ENCODE measurements around the gene GALT.

The GALT gene

GRCh38 chr9:34651876-34652601, 5.6 kb downstream of the GALT start, which contains the start of gene IL11RA:
Gene IL11RA (plus strand): TSS chr9:34652185. CDS start chr9:34655218, 3,033 bp downstream.
- DNase-seq (ENCODE audit: low read depth in 1 of 2, low spot score in 1 of 2) = peak in 1 of 2 donors; percentile 37

- no peak for DNase-seq (ENCODE audit: low read depth in 1 of 2, low spot score in 1 of 2)
Observed at GRCh38 chr9:34652602-34653000, 6.1 kb downstream of the GALT start.

- DNase-seq (ENCODE audit: low read depth in 1 of 2, low spot score in 1 of 2) = no peak
Observed at GRCh38 chr9:34653151-34654072, 6.9 kb downstream of the GALT start.

GRCh38 chr9:34654323-34655051, 8.0 kb downstream of the GALT start:
- no peak for DNase-seq (ENCODE audit: low read depth in 1 of 2, low spot score in 1 of 2)

GRCh38 chr9:34655394-34655793, 8.9 kb downstream of the GALT start:
- no peak for DNase-seq (ENCODE audit: low read depth in 1 of 2, low spot score in 1 of 2)

- no peak for DNase-seq (ENCODE audit: low read depth in 1 of 2, low spot score in 1 of 2)
Observed at GRCh38 chr9:34656992-34657391, 10.5 kb downstream of the GALT start.

- DNase-seq (ENCODE audit: low read depth in 1 of 2, low spot score in 1 of 2) = no peak
Observed at GRCh38 chr9:34658461-34658860, 12.0 kb downstream of the GALT start.

GRCh38 chr9:34659592-34660253, 13.2 kb downstream of the GALT start:
- DNase-seq (ENCODE audit: low read depth in 1 of 2, low spot score in 1 of 2) = no peak

GRCh38 chr9:34662526-34663302, 16.2 kb downstream of the GALT start, which contains the start of gene CCL27:
Gene CCL27 (minus strand): TSS chr9:34662657. CDS start chr9:34662633, 24 bp downstream.
- DNase-seq (ENCODE audit: low read depth in 1 of 2, low spot score in 1 of 2) = no peak

GRCh38 chr9:34663303-34663605, 16.8 kb downstream of the GALT start:
- no peak for DNase-seq (ENCODE audit: low read depth in 1 of 2, low spot score in 1 of 2)

GRCh38 chr9:34664281-34665066, 18.0 kb downstream of the GALT start:
- DNase-seq (ENCODE audit: low read depth in 1 of 2, low spot score in 1 of 2) = peak; percentile 22 to 58

GRCh38 chr9:34665067-34665380, 18.5 kb downstream of the GALT start:
- DNase-seq (ENCODE audit: low read depth in 1 of 2, low spot score in 1 of 2) = no peak

GRCh38 chr9:34665381-34666250, 19.1 kb downstream of the GALT start:
- peak; percentile 65 to 80 for DNase-seq (ENCODE audit: low read depth in 1 of 2, low spot score in 1 of 2)

GRCh38 chr9:34669809-34670562, 23.5 kb downstream of the GALT start:
- DNase-seq (ENCODE audit: low read depth in 1 of 2, low spot score in 1 of 2) = no peak

GRCh38 chr9:34671307-34671706, 24.8 kb downstream of the GALT start:
- no peak for DNase-seq (ENCODE audit: low read depth in 1 of 2, low spot score in 1 of 2)

GRCh38 chr9:34674440-34674839, 28.0 kb downstream of the GALT start:
- DNase-seq (ENCODE audit: low read depth in 1 of 2, low spot score in 1 of 2) = no peak

- DNase-seq (ENCODE audit: low read depth in 1 of 2, low spot score in 1 of 2) = peak in 1 of 2 donors; percentile 50
Observed at GRCh38 chr9:34675048-34675714, 28.7 kb downstream of the GALT start.
